DOHH2 (cell line): ENCODE data around the gene ABCG1.

Experiments used
- CTCF ChIP-seq: fragments of 200-600 bp; sonication (generic); IDR thresholded peaks from one replicate; pipeline ENCODE4 v1.5.1; 2014; ENCODE audit warnings: antibody characterized with exemption, mild to moderate bottlenecking, low read depth, low read length; ENCODE audit not compliant: poor library complexity, severe bottlenecking
- EZH2phosphoT487 ChIP-seq: fragments of 200-600 bp; sonication (generic); IDR thresholded peaks from 2 replicates; pipeline ENCODE4 v1.6.1; 2017; ENCODE audit warnings: borderline replicate concordance, mild to moderate bottlenecking, antibody characterized with exemption, low read length, moderate library complexity, mixed read lengths

GRCh38 chr21:42298657-42299056 is 79.7 kb downstream of the ABCG1 start:
- no peak for TF ChIP-seq CTCF
- no peak for TF ChIP-seq EZH2phosphoT487
